GM19351 (cell line): ENCODE data around the gene LHX3.

Experiments used
- ATAC-seq: cut with Tn5 transposase; IDR thresholded peaks from one replicate; pipeline ENCODE4 v1.9.1; 2021; ENCODE audit warnings: mild to moderate bottlenecking, moderate library complexity; ENCODE audit not compliant: unreplicated experiment

LHX3 gene

DNA sequence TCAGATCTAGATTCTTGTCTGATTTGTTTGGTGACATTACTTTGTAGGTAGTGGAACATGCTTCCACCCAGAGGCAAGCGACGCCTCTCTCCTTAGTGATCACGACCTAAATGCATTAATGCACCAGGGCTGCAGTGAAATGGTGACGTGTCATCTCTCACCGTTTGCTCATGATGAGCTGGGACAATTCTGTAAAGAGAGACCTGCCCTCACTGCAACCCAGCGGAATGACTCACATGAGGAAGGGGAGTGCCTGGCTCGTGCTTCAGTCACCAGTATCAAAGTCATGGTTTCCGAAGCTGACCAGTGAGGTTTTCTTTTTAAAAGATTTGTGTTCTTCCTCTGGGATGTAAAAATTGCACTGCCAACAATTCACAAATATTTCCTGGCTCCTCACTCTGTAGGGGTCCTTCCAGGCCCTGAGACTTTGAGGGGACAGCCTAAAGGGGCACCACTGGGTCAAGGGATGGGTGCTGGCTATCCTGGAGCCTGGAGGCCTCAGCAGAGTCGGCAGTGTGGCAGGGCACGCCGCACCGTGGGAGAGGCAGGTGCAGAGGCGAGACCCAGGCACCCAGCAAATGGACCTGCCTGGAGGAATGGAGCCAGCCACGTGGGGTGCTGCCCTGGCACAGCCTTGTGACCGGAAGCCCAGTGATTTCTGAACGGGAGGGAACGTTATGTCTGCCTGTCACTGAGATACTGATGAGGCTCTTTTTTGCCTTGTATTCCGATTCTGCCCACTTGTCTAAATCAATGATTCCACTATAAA is 23.4 kb upstream of the LHX3 start:
- no peak for ATAC-seq

DNA sequence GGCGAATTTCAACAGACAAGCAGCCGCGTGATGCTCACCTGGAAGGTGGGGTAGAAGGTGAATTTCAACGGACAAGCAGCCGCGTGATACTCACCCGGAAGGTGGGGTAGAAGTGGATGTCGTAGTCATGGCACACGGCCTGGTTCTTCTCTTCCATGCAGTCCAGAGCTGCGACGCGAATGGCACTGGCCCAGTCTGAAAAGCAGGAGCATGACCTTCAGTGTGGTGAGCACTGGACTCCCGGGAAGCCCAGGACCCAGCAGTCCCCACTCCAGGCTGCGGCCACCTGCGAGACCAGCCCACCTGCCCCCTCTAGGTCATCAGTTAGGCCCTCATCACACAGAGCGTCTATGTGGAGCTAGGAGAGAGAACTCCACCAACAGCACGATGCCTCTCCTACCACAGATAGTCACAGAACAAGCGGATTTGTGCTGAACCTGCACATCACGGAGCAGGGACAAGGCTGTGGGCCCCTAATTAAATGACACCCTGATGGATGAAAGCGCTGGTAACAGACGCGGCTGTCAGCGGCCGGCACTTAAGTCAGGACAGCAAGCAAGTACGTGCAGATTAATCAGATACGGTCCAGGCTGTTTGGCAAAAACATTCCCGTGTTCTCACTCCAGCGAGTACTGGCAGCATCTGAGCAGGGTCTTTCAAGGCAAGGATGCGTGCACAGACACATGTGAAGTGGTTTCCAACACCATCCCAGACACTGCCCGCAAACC is 21.9 kb upstream of the LHX3 start:
- no peak for ATAC-seq

DNA sequence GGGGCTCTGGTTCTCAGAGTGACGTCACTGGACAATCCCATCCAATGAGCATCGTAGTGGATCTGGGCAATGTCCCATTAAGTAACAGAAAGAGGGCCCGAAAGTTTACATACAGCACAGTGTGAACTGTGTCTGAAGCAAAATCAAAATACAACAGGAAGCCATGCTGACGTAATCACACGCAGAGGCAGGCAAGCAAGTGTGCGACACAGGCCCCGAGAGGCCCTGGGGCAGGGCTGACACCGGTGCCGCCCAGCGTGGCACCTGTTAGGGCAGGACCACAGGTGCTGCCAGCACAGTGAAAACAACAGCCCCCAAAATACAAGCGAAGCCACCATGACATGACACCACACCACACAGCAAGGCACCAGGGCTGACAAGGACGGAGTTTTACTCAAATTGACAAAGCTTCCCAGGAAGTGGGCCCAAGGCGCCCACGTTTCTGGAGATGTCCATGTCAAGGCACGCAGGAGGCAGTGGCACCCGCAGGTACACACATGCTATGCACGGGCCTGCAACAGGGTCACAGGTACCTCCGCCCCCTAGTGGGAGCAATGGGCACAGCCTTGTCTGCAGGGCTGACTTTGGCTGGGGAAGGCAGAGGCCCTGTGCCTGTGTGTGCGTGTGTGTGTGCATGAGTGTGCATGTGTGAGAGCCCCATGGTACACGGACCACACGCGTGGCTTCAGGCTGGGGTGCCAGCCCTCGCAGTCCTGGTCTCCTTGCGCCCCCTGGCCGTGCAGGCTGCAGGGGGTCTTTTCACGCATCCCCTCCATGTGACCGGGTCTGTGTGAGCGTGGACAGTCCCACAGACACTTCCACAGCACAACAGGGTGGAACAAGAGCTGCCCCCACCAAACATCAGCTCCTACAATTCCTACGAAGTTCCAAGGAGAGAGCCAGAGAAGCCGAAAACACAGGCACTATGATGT is 21.1 kb upstream of the LHX3 start:
- ATAC-seq: peak; percentile 84

DNA sequence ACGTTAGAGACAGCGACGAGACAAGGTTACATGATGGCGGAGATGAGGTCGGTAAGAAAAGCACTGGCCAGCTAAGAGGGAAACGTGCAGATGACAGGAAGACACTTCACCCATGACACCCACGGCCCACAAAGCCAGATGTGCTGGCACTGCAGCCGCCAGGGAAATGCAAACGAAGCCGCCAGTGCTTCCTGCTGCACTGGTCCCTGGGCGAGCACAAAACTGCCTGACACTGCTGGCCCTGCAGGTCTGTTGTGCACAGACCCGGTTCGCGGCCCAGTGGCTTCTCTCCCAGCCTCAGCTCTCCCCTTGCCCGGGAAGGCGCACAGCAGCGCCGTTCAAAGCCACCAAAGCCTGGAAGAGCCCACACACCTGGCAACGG is 20.4 kb upstream of the LHX3 start:
- peak; percentile 53 for ATAC-seq

DNA sequence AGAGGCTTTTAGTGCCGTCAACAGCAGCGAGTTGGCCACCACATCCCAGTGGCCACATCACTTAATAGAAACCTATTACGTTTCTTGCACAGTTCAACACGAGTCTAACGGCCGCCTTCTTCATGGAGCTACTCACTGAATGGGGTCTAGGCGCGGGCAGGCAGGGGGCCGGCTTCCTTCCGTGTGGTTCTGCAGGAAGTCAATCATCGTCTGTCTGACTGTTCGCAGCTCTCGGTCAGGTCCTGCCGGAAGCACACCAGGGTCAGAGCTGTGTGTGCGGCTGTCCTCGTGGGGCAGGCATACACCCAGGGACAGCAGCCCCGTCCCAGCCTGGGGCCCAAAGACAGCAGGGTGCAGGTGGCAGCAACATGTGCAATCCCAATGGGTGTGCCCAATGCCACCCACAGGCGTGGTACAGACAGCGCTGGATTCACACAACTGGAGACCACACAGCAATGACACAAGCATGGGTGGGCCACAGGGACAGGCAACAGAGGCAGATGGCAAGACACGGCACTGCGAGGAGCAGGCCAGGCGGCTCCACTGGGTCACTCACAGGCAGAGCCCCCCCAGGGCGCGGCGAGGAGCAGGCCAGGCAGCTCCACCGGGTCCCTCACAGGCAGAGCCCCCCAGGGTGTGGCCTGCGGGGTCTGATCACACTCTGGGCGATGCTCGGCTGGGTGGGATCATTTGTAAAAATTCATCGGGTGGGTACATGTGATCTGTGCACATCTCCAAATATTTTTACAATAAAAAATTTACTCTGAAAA is 19.1 kb upstream of the LHX3 start:
- no peak for ATAC-seq

DNA sequence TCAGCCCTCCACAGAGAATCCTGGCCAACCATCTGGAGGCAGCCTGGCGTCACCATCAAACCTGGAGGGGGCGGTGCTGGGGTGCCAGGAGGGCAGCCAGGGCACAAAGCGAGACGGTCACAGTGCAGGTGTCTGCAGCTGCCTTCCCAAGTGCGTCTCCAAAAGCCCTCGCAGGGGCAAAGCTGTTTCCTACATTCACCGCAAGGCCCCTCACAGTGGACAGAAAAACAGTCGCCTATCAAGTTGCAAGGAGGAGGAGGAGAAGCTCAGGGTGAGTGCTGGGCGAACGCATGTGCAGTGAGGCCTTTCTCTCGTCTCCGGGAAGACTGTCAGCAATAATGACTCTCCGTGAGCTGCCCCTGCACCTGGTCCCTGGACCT is 18.0 kb upstream of the LHX3 start:
- ATAC-seq: no peak

DNA sequence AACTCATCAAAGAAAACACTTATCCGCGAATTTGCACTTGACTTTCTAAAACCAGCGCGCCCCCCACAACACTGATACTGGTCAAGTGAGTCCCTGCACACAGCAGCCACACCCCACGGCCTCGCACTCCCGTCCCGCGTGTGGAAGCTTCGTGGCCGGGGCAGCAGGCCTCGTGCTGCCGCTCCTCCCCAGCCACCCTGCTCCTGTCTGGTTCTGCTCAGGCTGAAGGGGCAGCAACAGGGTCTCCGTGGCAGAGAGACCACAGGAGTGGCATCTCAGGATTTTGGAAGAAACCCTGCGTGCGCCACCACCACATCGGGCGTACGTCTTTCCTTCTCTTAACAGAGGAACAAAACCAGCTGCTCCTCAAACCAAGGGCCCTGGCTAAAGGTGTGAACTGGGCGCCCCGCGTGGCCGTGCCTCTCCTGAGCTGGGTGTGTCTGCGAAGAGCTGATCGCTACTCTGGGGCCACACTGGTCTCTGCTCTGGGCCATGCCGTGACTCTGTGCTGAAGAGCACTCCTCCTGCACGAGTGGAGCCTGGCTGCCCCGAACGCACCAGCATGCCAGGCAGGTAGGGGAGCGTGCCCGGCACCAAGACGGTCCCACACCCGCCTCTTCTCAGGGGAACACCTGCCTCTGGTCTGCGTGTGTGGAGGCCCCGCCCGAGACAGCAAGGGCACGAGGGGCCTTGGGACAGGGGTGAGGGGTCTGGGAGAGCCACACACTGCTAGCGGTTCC is 17.4 kb upstream of the LHX3 start:
- no peak for ATAC-seq

DNA sequence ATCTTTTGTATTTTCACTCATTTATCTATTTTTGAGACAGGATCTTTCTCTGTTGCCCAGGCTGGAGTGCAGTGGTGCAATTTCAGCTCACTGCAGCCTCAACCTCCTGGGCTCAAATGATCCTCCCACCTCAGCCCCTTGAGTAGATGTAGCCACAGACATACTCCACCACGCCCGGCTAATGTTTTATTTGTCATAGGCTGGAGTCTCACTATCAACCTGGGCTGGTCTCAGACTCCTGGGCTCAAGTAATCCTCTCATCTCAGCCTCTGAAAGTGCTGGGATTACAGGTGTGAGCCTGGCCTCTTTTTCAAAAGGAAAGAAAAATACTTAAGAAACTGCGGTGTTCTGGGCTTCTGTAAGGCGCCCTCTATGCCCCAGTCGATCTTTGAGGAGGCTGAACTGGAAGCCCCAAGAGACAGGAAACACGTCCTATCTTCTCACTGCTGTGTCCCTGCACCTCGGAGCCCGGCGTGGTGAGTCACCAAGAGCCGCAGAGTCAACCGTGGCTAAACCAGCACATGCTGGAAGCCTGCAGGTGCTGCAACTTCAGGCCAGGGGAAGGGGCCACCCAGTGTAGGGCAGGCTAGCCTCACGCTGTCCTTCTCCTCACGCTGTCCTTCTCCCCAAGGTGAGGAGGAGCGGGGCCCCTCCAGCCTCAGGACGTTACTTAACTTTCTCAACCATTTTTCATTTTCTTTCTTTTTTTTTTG is 15.2 kb upstream of the LHX3 start:
- ATAC-seq: no peak

DNA sequence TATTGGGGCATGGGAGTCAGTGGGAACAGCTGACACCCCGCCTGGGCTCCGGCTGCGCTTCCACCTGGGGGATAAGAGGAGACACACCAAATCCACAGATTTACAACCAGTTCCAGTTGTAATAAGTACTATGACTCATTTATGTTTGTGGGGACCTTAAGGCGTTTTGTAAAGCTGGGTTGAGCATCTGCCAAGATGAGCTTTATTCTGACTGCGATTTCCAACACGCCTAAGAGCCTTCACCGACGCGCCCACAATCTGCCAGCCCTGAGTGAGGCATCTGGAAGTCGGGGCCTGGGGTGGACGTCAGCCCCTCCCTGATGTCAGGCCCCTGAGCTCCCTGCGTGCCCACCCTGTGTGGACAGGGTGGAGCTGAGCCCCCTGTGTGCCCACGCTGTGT is 14.3 kb upstream of the LHX3 start:
- ATAC-seq: no peak

DNA sequence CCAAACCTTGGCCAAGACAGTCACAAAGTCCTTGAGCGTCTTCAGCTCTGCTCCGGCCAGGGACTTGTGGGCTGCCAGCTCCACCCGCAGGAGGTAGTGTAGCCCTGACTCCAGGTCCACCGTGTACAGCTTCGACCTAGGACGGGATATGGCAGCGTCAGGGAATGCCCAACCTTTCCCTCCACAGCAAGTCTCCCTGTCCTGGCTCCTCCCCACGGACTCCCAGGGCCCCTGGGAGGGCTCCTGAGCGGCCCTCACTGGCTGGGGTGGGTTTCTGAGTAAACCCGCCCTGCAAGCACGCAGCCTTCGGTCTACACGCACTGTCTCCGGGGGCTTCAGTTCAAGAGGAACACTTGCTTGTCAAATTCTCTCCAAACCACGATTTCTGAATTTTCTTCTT is 13.7 kb upstream of the LHX3 start:
- no peak for ATAC-seq

DNA sequence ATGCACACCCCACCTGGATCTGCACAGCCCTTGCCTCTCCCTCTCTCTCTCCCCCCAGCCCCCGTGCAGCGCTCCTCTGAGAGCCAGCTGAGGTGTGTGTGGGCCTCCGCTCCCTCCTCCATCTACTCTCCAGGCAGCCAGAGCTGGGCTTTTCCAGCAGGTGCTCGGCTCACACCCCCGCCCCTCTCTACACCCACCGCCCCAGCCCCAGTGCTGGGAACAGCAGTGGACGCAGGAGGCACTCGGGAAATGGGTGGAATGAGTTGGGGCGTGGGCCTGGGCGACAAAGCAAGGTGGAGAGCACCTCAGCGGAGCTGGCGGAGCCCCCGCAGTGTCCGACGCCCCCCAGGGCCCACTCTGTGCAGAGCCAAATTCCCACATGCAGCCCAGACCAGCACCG is 13.3 kb upstream of the LHX3 start:
- no peak for ATAC-seq

DNA sequence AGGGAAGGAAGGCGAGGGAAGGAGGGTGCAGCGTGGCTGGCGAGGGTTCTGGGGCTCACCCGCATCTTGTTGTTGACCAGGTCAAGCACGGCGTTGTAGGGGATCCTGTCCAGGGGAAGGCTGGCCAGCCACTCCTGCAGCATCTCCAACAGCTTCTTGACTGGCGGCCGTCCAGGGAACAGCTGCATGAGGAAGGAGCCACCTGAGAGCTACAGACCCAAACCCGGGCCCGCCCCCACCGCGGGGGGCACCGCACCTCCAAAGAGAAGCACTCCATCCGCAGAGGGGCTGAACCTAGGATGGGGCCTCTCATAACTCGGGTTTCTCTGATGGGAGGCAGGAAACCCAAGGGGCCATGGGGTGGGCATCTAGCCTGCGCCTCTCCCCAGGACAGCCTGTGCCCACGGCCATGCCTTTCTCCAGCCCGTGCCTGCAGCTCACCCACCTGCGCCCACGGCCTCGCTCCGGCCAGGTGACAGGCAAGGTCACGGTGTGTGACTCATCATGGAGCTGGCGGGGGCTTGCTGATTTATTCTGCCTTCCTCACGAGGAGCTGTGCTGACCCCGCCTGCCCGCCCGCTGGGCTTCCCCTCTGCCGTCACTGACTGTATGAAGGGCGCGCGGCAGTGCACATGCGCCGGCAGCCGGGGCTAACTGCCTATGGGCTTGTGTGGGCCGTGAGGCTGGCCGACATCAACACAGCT is 11.8 kb upstream of the LHX3 start:
- ATAC-seq: no peak

DNA sequence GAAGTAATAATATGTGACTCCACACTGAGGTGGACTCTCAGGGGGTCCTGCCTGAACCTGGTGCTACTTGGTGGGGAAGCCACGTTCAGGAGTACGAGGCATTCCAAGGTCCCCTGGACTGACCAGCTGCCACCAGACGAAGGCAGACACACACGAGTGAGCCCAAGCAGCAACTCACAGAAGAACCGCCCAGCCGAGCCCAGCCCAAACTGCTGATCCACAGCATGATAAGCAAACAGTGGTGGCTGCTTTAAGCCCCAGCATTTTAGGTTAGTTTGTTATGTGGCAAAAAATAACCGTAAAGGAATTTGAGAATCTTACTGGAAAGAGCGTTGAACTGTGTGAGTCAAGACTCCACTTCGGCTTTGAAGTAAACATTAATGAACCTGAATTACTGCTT is 8.8 kb upstream of the LHX3 start:
- no peak for ATAC-seq

DNA sequence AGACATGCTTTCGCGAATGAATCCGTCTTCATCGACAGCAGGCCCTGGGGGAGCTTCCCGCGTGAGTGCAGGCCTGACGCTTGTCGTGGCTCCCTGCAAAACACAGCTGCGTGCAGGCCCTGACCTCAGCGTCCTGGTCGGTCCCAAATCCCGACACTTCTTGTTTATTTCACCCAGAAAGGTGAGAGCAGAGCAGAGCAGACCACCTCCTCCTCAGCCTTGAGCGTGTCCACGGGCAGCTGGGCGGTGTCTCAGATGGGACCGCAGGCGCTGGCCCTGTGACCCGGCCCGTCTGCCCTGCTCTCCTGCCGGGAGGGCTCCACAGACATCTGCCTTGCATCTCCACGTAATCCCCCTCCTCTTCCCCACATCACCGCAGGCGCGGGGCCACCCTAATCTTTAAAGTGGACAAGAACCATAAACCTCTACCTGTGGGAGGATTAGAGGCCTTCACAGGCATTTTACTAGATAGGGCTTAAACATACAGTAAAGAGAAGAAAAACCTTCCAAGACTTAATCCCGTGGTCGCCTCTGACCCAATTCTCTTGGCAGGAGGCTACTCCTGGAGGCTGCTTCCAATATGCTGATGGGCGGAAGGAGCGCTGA is 7.5 kb upstream of the LHX3 start:
- no peak for ATAC-seq

DNA sequence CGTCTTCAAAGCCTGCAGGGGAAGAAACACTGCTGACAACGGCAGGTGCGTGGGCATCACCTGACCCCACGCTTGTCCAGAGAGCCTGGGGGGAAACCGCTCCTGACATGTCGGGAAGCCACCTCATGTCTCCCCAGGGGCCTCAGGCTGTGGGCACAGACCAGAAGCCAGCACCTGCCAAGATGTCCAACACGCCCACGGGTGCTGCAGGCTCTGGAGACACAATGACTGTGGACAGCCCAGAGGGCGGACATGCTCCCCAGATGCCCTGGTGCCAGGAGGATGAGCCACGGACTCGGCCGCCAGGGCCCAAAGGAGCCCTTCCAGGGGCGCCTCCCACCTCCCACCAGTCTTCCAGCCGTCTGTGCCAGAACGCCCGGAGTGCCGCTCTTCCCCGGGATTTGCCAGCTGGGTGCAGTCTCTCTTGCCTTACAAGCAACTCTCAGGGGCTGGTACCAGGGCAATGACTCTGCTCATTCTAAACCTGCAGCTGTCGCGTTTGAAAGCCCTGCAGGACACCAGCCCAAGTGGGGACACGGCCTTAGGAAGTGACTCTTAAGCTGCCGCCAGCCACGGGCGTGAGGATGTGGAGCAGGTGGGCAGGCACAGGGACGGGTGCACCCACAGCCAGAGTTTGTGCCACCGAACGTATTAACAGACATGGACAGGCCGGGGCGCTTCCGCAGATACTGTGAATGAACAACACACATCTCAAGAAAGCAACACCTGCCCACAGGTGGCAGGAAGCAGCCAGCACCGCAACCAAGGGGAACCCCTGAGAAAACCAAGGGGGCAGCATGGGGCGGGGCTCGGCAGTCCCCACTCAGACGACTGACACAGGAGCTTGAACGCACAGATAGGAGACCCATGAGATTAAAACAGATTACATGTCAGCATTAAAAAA is 6.8 kb upstream of the LHX3 start:
- no peak for ATAC-seq

DNA sequence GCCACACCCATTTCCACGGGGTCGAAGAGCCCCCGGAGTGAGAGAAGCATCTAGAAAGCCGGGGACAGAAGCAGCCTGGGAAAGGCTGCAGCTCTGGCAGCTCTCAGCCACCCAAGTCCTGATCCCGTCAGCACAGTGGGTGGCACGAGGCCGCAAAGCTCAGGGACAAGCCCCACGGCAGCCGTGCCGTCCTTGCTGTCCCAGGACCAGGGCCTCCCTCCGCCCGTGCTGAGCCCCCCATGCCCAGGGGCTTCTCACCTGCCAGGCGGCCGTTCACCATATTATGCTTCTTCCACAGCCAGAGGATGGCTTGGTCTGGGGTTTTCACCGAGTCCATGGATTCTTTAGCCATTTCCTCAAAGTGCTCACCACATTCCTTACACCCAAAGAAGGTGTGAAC is 6.1 kb upstream of the LHX3 start:
- ATAC-seq: no peak

DNA sequence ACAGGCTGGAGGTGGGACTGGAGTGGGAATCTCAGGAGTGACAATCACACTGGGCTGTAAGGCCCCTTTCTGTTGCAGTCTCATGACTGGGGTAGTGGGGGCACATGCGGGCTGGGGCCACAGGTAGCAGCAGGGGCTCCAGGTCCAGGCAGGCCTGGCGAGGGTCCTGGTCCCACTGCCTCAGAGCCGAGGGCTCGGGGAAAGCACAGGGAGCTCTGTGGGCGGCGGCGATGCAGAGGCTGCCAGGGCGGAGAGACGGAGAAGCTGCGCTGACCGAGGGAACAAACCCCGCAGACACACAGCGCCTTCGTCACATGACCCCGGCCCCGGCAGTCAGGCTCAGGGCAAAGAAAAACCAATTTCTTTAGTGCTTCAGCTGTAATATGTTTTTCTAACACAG is 5.3 kb upstream of the LHX3 start:
- no peak for ATAC-seq

DNA sequence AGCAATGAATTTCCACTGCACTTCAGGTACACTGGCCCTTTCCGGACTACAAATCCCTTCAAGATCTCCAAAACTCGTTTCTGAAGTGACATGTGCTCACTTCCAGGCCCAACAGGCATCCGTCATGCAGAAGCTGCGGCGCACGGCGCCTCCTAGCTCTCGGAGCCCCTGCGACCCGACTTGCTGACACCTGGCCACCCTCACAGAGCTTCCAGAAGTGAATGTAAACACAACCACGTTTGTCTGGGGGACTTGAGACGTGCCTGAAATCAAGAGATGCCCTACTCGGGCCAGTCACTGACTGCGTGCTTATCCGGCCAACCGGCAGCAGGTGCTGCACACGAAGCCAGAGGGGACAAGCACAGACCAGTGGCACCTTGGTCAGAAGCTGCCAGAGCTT is 4.9 kb upstream of the LHX3 start:
- ATAC-seq: no peak
